ENCODE data around the gene ITPKC. TPM values are rescaled to one million over a fixed set of nuclear protein-coding genes. Genes with fewer than 3 reads are reported as not detected.

The ITPKC gene
- total and polyA plus RNA-seq, 9 of the 15 experiments (the other 6 are each of a cell fraction or from before 2014, with no cell fraction given): 0.08 to 9.3 (median 5.8) TPM

GRCh38 chr19:40780582-40780981, 63.7 kb downstream of the ITPKC start:
- ATAC-seq: no peak
- H3K4me3 ChIP-seq: no peak overlapping the region
- no peak overlapping the region for H3K27ac ChIP-seq (ENCODE audit: extremely low read depth, low read depth, low read length)
- intact Hi-C loops (cut with micrococcal nuclease) (no loop called here), in situ Hi-C loops (cut with MboI) (no loop called here)
- CTCF ChIA-PET (ENCODE audit: low intra/inter-chr PET ratio): no interaction called here
- WGBS (ENCODE audit: insufficient coverage, low coverage, missing lambda C conversion rate): 78% methylated on average over 5 of the region's 5 CpGs
- H3K9ac ChIP-seq (ENCODE audit: insufficient read depth in 1 of 2, low read depth in 2 of 2, low read length in 2 of 2): peak overlapping the region in 1 of 2 experiments; percentile 64; a peak in 1 of 4 replicates
- no TSS peak for BruUV-seq (replicated peaks)
- FAIRE-seq: no peak
- peaks cover 12 to 23% of the 10 kb centered on the region in 2 experiments; a peak in 4 of 5 replicates for H3K4me1 ChIP-seq (replicated peaks in 1 of 2; ENCODE audit: control insufficient read depth in 2 of 2, insufficient read depth in 2 of 2, low read length in 2 of 2)
- H3K9me1 ChIP-seq (ENCODE audit: control insufficient read depth, insufficient read depth, low read length): no peaks in the 10 kb centered on the region
- no peaks in the 10 kb centered on the region for H3K36me3 ChIP-seq (ENCODE audit: control insufficient read depth, insufficient read depth, low read length)
- POLR2A ChIA-PET: interaction anchor here (0.6 to 1.1 kb wide), 3 partner anchors 18 to 50 kb away, joined by 3 read pairs; no protein-coding TSS in a partner anchor
- no peaks in the 10 kb centered on the region for H3K9me3 ChIP-seq (replicated peaks; ENCODE audit: control insufficient read depth, insufficient read depth, low read depth, low read length)
- no peak overlapping the region for H3K4me2 ChIP-seq (ENCODE audit: insufficient read depth, low read length)
- no peak for DNase-seq (ENCODE audit: extremely low read depth in 1 of 4, low spot score in 3 of 4)
- no peak overlapping the region for H2AFZ ChIP-seq (ENCODE audit: low read depth, low read length)
- no peaks in the 10 kb centered on the region for H3K79me2 ChIP-seq (ENCODE audit: control insufficient read depth, insufficient read depth, low read length)
- H3K27me3 ChIP-seq (ENCODE audit: control insufficient read depth in 2 of 2, insufficient read depth in 2 of 2, low read length in 2 of 2): no peaks in the 10 kb centered on the region
- H4K20me1 ChIP-seq (replicated peaks; ENCODE audit: control insufficient read depth, insufficient read depth, low read length): no peaks in the 10 kb centered on the region
- TF ChIP-seq ZNF282 (CRISPR knock-in tag; IDR thresholded peaks at IDR 0.05) (no peak), IFI16 (CRISPR knock-in tag; IDR thresholded peaks at IDR 0.05) (no peak), DACH1 (IDR thresholded peaks at IDR 0.05; ENCODE audit: partially characterized antibody) (no peak), RBM39 (optimal IDR thresholded peaks at IDR 0.05; ENCODE audit: low read depth, low read length) (no peak), ZFPM2 (CRISPR knock-in tag; IDR thresholded peaks at IDR 0.05) (no peak), POLR2H (tag; IDR thresholded peaks at IDR 0.05; ENCODE audit: low read depth) (no peak), GMEB1 (CRISPR knock-in tag; IDR thresholded peaks at IDR 0.05) (no peak), CEBPG (CRISPR knock-in tag; IDR thresholded peaks at IDR 0.05) (no peak), CEBPG (tag; conservative IDR thresholded peaks at IDR 0.05 in 1 of 2, IDR thresholded peaks at IDR 0.05 in 1 of 2) (no peak), ZNF217 (CRISPR knock-in tag; IDR thresholded peaks at IDR 0.05) (no peak), TAF9B (IDR thresholded peaks at IDR 0.05; ENCODE audit: partially characterized antibody) (no peak), NFIC (IDR thresholded peaks at IDR 0.05) (no peak), STAT5B (CRISPR knock-in tag; IDR thresholded peaks at IDR 0.05) (no peak), ATF2 (CRISPR knock-in tag; IDR thresholded peaks at IDR 0.05) (no peak)
- TF ChIP-seq, protein P1, sequence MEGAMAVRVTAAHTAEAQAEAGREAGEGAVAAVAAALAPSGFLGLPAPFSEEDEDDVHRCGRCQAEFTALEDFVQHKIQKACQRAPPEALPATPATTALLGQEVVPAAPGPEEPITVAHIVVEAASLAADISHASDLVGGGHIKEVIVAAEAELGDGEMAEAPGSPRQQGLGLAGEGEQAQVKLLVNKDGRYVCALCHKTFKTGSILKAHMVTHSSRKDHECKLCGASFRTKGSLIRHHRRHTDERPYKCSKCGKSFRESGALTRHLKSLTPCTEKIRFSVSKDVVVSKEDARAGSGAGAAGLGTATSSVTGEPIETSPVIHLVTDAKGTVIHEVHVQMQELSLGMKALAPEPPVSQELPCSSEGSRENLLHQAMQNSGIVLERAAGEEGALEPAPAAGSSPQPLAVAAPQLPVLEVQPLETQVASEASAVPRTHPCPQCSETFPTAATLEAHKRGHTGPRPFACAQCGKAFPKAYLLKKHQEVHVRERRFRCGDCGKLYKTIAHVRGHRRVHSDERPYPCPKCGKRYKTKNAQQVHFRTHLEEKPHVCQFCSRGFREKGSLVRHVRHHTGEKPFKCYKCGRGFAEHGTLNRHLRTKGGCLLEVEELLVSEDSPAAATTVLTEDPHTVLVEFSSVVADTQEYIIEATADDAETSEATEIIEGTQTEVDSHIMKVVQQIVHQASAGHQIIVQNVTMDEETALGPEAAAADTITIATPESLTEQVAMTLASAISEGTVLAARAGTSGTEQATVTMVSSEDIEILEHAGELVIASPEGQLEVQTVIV (CRISPR knock-in tag; IDR thresholded peaks at IDR 0.05; ENCODE audit: borderline replicate concordance): no peak
